Measurements from ENCODE around the gene BHLHE23. TPM values are rescaled to one million over a fixed set of nuclear protein-coding genes. Genes with fewer than 3 reads are reported as not detected.

The BHLHE23 gene
- total RNA-seq, 1 donor from 2014 or later, result not detected

- intact Hi-C loops (cut with DNase I), result no loop called here
- H3K9me3 ChIP-seq, result no peaks in the 10 kb centered on the region
- no peak overlapping the region for H3K4me3 ChIP-seq
- no peak for DNase-seq (ENCODE audit: extremely low spot score in 2 of 2)
- H3K27ac ChIP-seq, result no peak overlapping the region
- H3K36me3 ChIP-seq, result no peaks in the 10 kb centered on the region
- no peaks in the 10 kb centered on the region for H3K27me3 ChIP-seq
- no peaks in the 10 kb centered on the region for H3K4me1 ChIP-seq
- TF ChIP-seq POLR2AphosphoS5 (IDR thresholded peaks at IDR 0.05; ENCODE audit: insufficient read depth in 1 of 2, low read depth in 1 of 2) (no peak), POLR2A (IDR thresholded peaks at IDR 0.05) (no peak)
- TF ChIP-seq, protein P1, sequence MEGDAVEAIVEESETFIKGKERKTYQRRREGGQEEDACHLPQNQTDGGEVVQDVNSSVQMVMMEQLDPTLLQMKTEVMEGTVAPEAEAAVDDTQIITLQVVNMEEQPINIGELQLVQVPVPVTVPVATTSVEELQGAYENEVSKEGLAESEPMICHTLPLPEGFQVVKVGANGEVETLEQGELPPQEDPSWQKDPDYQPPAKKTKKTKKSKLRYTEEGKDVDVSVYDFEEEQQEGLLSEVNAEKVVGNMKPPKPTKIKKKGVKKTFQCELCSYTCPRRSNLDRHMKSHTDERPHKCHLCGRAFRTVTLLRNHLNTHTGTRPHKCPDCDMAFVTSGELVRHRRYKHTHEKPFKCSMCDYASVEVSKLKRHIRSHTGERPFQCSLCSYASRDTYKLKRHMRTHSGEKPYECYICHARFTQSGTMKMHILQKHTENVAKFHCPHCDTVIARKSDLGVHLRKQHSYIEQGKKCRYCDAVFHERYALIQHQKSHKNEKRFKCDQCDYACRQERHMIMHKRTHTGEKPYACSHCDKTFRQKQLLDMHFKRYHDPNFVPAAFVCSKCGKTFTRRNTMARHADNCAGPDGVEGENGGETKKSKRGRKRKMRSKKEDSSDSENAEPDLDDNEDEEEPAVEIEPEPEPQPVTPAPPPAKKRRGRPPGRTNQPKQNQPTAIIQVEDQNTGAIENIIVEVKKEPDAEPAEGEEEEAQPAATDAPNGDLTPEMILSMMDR (IDR thresholded peaks at IDR 0.05), result no peak
Measured at GRCh38 chr20:62965363-62965771, 41.4 kb downstream of the BHLHE23 start.

DNA sequence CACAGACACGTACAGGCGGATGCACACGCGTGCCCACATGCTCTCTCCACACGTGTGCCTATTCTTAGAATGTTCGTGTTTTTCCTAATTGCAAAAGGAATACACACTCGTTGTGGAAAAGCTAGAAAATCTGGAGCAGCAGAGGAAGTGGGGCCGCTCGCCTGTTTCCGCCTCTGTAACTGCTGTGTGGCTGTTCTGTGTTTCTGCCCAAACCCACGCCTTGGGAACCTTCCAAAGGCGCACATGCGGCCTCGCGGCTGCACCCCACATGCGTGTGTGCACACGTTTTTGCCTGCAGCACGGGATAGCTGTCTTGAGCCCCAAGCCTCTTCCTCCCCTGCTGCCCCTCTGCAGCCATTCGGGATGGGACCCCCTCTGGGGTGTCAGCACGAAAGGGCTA lies 42.1 kb downstream of the BHLHE23 start:
- Histone ChIP-seq H3K27me3 (no peaks in the 10 kb centered on the region), H3K4me3 (no peak overlapping the region), H3K9me3 (no peaks in the 10 kb centered on the region), H3K27ac (no peak overlapping the region), H3K36me3 (no peaks in the 10 kb centered on the region), H3K4me1 (no peaks in the 10 kb centered on the region)
- no peak for DNase-seq (ENCODE audit: extremely low spot score in 2 of 2)
- intact Hi-C loops (cut with DNase I), result no loop called here
- no peak for TF ChIP-seq POLR2AphosphoS5 (IDR thresholded peaks at IDR 0.05; ENCODE audit: insufficient read depth in 1 of 2, low read depth in 1 of 2)
- TF ChIP-seq, protein P1 (IDR thresholded peaks at IDR 0.05), result no peak
- TF ChIP-seq POLR2A (IDR thresholded peaks at IDR 0.05), result no peak

GRCh38 chr20:62963614-62964397 lies 43.0 kb downstream of the BHLHE23 start:
- H3K9me3 ChIP-seq, result no peaks in the 10 kb centered on the region
- no peaks in the 10 kb centered on the region for H3K36me3 ChIP-seq
- H3K27ac ChIP-seq, result no peak overlapping the region
- no peak for DNase-seq (ENCODE audit: extremely low spot score in 2 of 2)
- intact Hi-C loops (cut with DNase I), result no loop called here
- TF ChIP-seq POLR2A (IDR thresholded peaks at IDR 0.05) (no peak), POLR2AphosphoS5 (IDR thresholded peaks at IDR 0.05; ENCODE audit: insufficient read depth in 1 of 2, low read depth in 1 of 2) (no peak)
- TF ChIP-seq, protein P1 (IDR thresholded peaks at IDR 0.05), result no peak
- H3K27me3 ChIP-seq, result no peaks in the 10 kb centered on the region
- H3K4me1 ChIP-seq, result no peaks in the 10 kb centered on the region
- no peak overlapping the region for H3K4me3 ChIP-seq

DNA sequence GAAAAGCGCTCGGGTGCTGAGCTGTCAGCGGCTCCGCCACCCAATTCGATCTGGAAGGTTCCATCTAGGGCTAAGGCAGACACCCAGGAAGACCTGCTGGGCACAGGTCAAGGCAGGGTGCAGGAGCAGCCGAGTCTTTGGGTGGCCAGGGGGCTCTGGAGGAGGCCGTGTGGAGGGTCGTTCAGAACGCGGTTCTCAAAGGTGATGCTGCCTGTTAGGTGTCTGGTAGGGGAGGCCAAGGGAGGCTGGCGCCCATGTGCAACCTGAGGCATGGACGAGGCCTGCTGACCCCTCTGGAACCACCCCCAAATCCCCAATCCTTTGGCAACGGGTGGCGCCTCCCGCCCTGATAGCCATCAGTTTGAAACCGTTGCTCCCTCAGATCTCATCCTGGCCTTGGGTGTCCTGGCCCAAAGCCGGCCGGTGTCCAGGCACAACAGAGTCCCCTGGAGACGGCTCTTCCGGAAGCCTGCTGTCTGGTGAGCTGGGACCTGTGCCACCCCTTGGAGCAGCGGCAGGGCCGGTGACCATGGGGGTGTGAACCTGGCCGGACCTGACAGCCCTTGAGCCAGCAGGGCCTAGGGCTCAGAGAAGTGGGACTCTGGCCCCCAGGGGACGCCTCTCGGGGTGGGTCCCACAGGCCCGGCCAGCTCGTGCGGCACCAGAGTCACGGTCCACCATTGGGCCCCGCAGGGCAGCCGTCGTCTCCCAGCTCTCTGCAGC lies 43.7 kb downstream of the BHLHE23 start:
- Histone ChIP-seq H3K4me3 (no peak overlapping the region), H3K36me3 (no peaks in the 10 kb centered on the region), H3K4me1 (no peaks in the 10 kb centered on the region), H3K27ac (no peak overlapping the region), H3K27me3 (no peaks in the 10 kb centered on the region), H3K9me3 (no peaks in the 10 kb centered on the region)
- intact Hi-C loops (cut with DNase I), result no loop called here
- no peak for TF ChIP-seq POLR2AphosphoS5 (IDR thresholded peaks at IDR 0.05; ENCODE audit: insufficient read depth in 1 of 2, low read depth in 1 of 2)
- TF ChIP-seq, protein P1 (IDR thresholded peaks at IDR 0.05), result no peak
- no peak for TF ChIP-seq POLR2A (IDR thresholded peaks at IDR 0.05)
- DNase-seq (ENCODE audit: extremely low spot score in 2 of 2), result no peak

All from vagina (tissue), 2 donors.